Measurements from ENCODE around the gene GLO1.

The GLO1 gene

GRCh38 chr6:38730140-38730862, 27.4 kb upstream of the GLO1 start:
- TF ChIP-seq ZFX (IDR thresholded peaks at IDR 0.05) (no peak), CTCF (conservative IDR thresholded peaks at IDR 0.05) (no peak)
- peak overlapping the region; percentile 45; the same call in 1 of the 2 replicates for H3K27ac ChIP-seq

GRCh38 chr6:38728203-38728602, 25.3 kb upstream of the GLO1 start:
- TF ChIP-seq CTCF (conservative IDR thresholded peaks at IDR 0.05) (no peak), ZFX (IDR thresholded peaks at IDR 0.05) (no peak)
- H3K27ac ChIP-seq, result no peak overlapping the region

GRCh38 chr6:38725414-38726183, 22.7 kb upstream of the GLO1 start:
- H3K27ac ChIP-seq, result no peak overlapping the region
- no peak for TF ChIP-seq CTCF (conservative IDR thresholded peaks at IDR 0.05)
- no peak for TF ChIP-seq ZFX (IDR thresholded peaks at IDR 0.05)

- TF ChIP-seq CTCF (conservative IDR thresholded peaks at IDR 0.05) (no peak), ZFX (IDR thresholded peaks at IDR 0.05) (no peak)
Measured at GRCh38 chr6:38724343-38724742, 21.4 kb upstream of the GLO1 start.

DNA sequence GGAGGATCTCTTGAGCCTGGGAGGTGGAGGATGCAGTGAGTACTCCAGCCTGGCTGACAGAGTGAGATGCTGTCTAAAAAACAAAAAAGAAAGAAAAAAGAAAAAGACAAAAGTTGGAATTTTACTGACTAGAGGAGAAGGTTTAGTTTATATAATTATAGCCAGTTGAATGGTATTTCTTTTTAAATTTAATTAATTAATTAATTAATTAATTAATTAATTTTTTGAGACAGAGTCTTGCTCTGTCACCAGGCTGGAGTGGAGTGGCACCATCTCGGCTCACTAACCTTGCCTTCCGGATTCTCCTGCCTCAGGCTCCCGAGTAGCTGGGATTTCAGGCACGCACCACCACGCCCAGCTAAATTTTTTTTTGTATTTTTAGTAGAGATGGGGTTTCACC, 20.8 kb upstream of the GLO1 start:
- no peak overlapping the region for H3K27ac ChIP-seq
- TF ChIP-seq ZFX (IDR thresholded peaks at IDR 0.05) (no peak), CTCF (conservative IDR thresholded peaks at IDR 0.05) (no peak)

More at GRCh38 chr6:38724343-38724742, 21.4 kb upstream of the GLO1 start:
- H3K27ac ChIP-seq, result no peak overlapping the region

- TF ChIP-seq CTCF (conservative IDR thresholded peaks at IDR 0.05) (no peak), ZFX (IDR thresholded peaks at IDR 0.05) (no peak)
- peak overlapping the region; percentile 15; the same call in 1 of the 2 replicates for H3K27ac ChIP-seq
Measured at GRCh38 chr6:38722727-38723334, 19.9 kb upstream of the GLO1 start.

DNA sequence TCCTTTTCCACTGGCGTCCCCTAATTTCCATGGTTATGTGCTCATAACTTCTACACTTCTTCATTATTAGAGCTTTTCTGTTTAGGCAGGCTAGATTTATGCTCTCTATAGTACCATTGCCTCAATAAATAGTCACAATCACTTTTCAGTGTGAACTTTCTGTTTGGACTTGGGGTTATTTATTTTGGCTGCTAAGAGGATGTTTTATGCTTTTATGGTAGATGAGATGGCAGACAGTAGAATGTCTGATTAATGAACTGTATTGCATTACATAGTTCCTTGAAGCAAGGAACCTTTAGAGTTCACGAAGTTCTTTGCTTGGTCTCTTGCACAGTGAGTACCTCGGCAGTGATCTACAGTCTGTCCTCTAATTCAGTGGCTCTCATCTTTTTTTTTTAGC, 19.1 kb upstream of the GLO1 start:
- peak overlapping the region; percentile 15; the same call in 1 of the 2 replicates for H3K27ac ChIP-seq
- TF ChIP-seq CTCF (conservative IDR thresholded peaks at IDR 0.05), result no peak
- TF ChIP-seq ZFX (IDR thresholded peaks at IDR 0.05), result no peak
